MM.1S (cell line): Measurements from ENCODE around the gene PM20D2.
"Not testable (repeated sequence)": the region's sequence is repeated elsewhere in the genome, so short reads cannot be mapped to it uniquely, and the experiment has no call there.

Source experiments
- DNase-seq: peaks from one replicate; pipeline ENCODE4 v3.0.0-alpha.2; 2015
- H2AFZ ChIP-seq: fragments of 300-600 bp; sonication (generic); 2 replicates; pipeline ENCODE4 v1.6.0; 2016; ENCODE audit warnings: antibody characterized with exemption, low read length
- H3F3A ChIP-seq: fragments of 300-600 bp; sonication (generic); 2 replicates; pipeline ENCODE4 v1.6.1; 2016; ENCODE audit warnings: mild to moderate bottlenecking, antibody characterized with exemption, low read length, moderate library complexity, mixed read lengths; ENCODE audit not compliant: insufficient read depth
- H3K27ac ChIP-seq: fragments of 300-600 bp; sonication (generic); 2 replicates; pipeline ENCODE4 v1.5.1; 2016; ENCODE audit warnings: mild to moderate bottlenecking, low read length
- H3K27me3 ChIP-seq: fragments of 300-600 bp; sonication (generic); replicated peaks from 2 replicates; pipeline ENCODE4 v1.6.0; 2016; ENCODE audit warnings: low read length; ENCODE audit not compliant: insufficient read depth
- H3K36me3 ChIP-seq: fragments of 300-600 bp; sonication (generic); replicated peaks from 2 replicates; pipeline ENCODE4 v1.6.1; 2016; ENCODE audit warnings: mild to moderate bottlenecking, low read length, mixed read lengths; ENCODE audit not compliant: insufficient read depth
- H3K4me1 ChIP-seq: fragments of 300-600 bp; sonication (generic); 2 replicates; pipeline ENCODE4 v1.6.1; 2016; ENCODE audit warnings: low read length, mixed read lengths
- H3K4me2 ChIP-seq: fragments of 300-600 bp; sonication (generic); 2 replicates; pipeline ENCODE4 v1.6.0; 2016; ENCODE audit warnings: low read depth, low read length
- H3K4me3 ChIP-seq: fragments of 300-600 bp; sonication (generic); 2 replicates; pipeline ENCODE4 v1.5.1; 2016; ENCODE audit warnings: low read length, mixed read lengths
- H3K79me2 ChIP-seq: fragments of 300-600 bp; sonication (generic); 2 replicates; pipeline ENCODE4 v1.6.1; 2016; ENCODE audit warnings: mixed run types, low read length, mixed read lengths
- H3K9ac ChIP-seq: fragments of 300-600 bp; sonication (generic); 2 replicates; pipeline ENCODE4 v1.6.1; 2016; ENCODE audit warnings: low read length, mixed read lengths
- H3K9me2 ChIP-seq: fragments of 300-600 bp; sonication (generic); replicated peaks from 2 replicates; pipeline ENCODE4 v1.6.1; 2016; ENCODE audit warnings: mild to moderate bottlenecking, low read length, mixed read lengths; ENCODE audit not compliant: insufficient read depth
- H3K9me3 ChIP-seq: fragments of 300-600 bp; sonication (generic); replicated peaks from 2 replicates; pipeline ENCODE4 v1.6.1; 2016; ENCODE audit warnings: mild to moderate bottlenecking, low read length, mixed read lengths; ENCODE audit not compliant: insufficient read depth
- H4K20me1 ChIP-seq: fragments of 300-600 bp; sonication (generic); 2 replicates; pipeline ENCODE4 v1.6.1; 2016; ENCODE audit warnings: mild to moderate bottlenecking, low read length, moderate library complexity, mixed read lengths; ENCODE audit not compliant: insufficient read depth
- CTCF ChIP-seq: fragments of 300-600 bp; sonication (generic); IDR thresholded peaks from 2 replicates; pipeline ENCODE4 v1.5.1; 2016; ENCODE audit warnings: antibody characterized with exemption, low read length, mixed read lengths
- EZH2 ChIP-seq: fragments of 300-600 bp; sonication (generic); optimal IDR thresholded peaks from 2 replicates; pipeline ENCODE3; 2017; ENCODE audit warnings: low read depth, mild to moderate bottlenecking, antibody characterized with exemption, low read length, mixed read lengths
- EZH2phosphoT487 ChIP-seq: fragments of 300-600 bp; sonication (generic); IDR thresholded peaks from 2 replicates; pipeline ENCODE4 v1.6.1; 2018; ENCODE audit warnings: antibody characterized with exemption, low read length

PM20D2 gene

GRCh38 chr6:89121934-89122333, 23.9 kb upstream of the PM20D2 start:
- H2AFZ ChIP-seq, result no peak overlapping the region
- H3K9me3 ChIP-seq, result no peaks in the 10 kb centered on the region
- H3K9me2 ChIP-seq, result no peaks in the 10 kb centered on the region
- H3K79me2 ChIP-seq, result no peaks in the 10 kb centered on the region
- H3F3A ChIP-seq, result peaks cover 14% of the 10 kb centered on the region; the same call in 1 of the 2 replicates
- no peak overlapping the region for H3K4me3 ChIP-seq
- no peaks in the 10 kb centered on the region for H3K36me3 ChIP-seq
- H4K20me1 ChIP-seq, result no peaks in the 10 kb centered on the region
- peak overlapping the region; percentile 22 for H3K4me2 ChIP-seq
- no peak overlapping the region for H3K27ac ChIP-seq
- no peak for DNase-seq
- no peaks in the 10 kb centered on the region for H3K27me3 ChIP-seq
- TF ChIP-seq EZH2phosphoT487 (no peak), EZH2 (no peak), CTCF (no peak)
- no peak overlapping the region; the same call in 1 of the 2 replicates for H3K9ac ChIP-seq
- peaks cover 18% of the 10 kb centered on the region for H3K4me1 ChIP-seq

- Histone ChIP-seq H3K9me3 (no peaks in the 10 kb centered on the region), H3K9ac (no peak overlapping the region), H2AFZ (no peak overlapping the region), H3K4me1 (peaks cover 18% of the 10 kb centered on the region), H3K79me2 (no peaks in the 10 kb centered on the region), H3K4me3 (no peak overlapping the region), H3K27ac (no peak overlapping the region), H3K9me2 (no peaks in the 10 kb centered on the region), H3K27me3 (no peaks in the 10 kb centered on the region), H3F3A (peaks cover 14% of the 10 kb centered on the region; the same call in 1 of the 2 replicates), H4K20me1 (no peaks in the 10 kb centered on the region), H3K36me3 (no peaks in the 10 kb centered on the region), H3K4me2 (0 out of 2 replicates have a peak overlapping the region, but pooled peaks have one; percentile 22)
- DNase-seq, result peak; percentile 71
- TF ChIP-seq EZH2phosphoT487 (no peak), CTCF (peak; percentile 71), EZH2 (no peak)
These were observed 23.2 kb upstream of the PM20D2 start for GRCh38 chr6:89122625-89123024.

- not testable (repeated sequence) for H3K4me2 ChIP-seq, H3K9me2 ChIP-seq, H3K4me1 ChIP-seq, H3K27ac ChIP-seq, DNase-seq, H2AFZ ChIP-seq, H3K79me2 ChIP-seq, H4K20me1 ChIP-seq, H3K27me3 ChIP-seq, H3K36me3 ChIP-seq, H3F3A ChIP-seq, H3K9ac ChIP-seq, H3K4me3 ChIP-seq, H3K9me3 ChIP-seq
These were observed 17.6 kb upstream of the PM20D2 start for GRCh38 chr6:89128256-89128671.

- Histone ChIP-seq H2AFZ (no peak overlapping the region), H4K20me1 (no peaks in the 10 kb centered on the region), H3K4me2 (no peak overlapping the region), H3K9me3 (no peaks in the 10 kb centered on the region), H3K27me3 (no peaks in the 10 kb centered on the region), H3F3A (no peaks in the 10 kb centered on the region), H3K4me3 (no peak overlapping the region), H3K36me3 (no peaks in the 10 kb centered on the region), H3K27ac (no peak overlapping the region), H3K9me2 (no peaks in the 10 kb centered on the region), H3K79me2 (no peaks in the 10 kb centered on the region), H3K9ac (no peak overlapping the region), H3K4me1 (0 out of 2 replicates have a peak, but pooled peaks cover 5% of the 10 kb centered on the region)
- TF ChIP-seq CTCF (no peak), EZH2 (no peak), EZH2phosphoT487 (no peak)
- DNase-seq, result no peak
These were observed 14.3 kb upstream of the PM20D2 start for GRCh38 chr6:89131599-89131998.
